ENCODE results near the gene XYLT1. TPM values are rescaled to one million over a fixed set of nuclear protein-coding genes. Genes with fewer than 3 reads are reported as not detected.

Gene XYLT1
- total and polyA plus RNA-seq, 2 of the 13 experiments (the other 11 are each of a cell fraction or from before 2014, with no cell fraction given) = not detected

DNA sequence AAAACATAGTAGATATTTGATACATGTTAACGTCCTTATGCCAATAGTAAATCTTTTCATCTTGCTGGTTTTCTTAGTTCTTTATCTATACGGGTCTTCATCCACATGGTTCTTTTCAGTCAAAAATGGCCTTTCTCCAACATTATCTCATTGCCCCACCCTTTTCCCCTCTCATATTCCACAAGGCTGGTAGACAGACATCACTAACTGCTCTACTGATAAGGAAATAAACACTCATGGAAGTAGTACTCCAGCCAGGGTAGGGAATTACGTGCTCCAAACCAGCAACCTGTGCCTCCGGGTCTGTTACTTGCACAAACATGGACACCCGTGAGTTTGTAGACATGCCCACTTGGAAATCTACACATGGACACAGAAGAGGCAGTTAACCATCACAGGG, 141.4 kb downstream of the XYLT1 start:
- Histone ChIP-seq H3K9ac (ENCODE audit: insufficient read depth, low read depth, low read length) (no peak overlapping the region), H3K4me2 (ENCODE audit: low read depth, low read length) (no peak overlapping the region), H3K9me3 (ENCODE audit: low read length) (no peaks in the 10 kb centered on the region), H4K20me1 (ENCODE audit: insufficient read depth, low read length) (no peaks in the 10 kb centered on the region), H3K4me1 (ENCODE audit: insufficient read depth, low read length) (no peaks in the 10 kb centered on the region), H3K79me2 (ENCODE audit: insufficient read depth, low read length) (no peaks in the 10 kb centered on the region), H3K27ac (ENCODE audit: extremely low read length, insufficient read depth, low read length) (no peak overlapping the region), H3K27me3 (ENCODE audit: control insufficient read depth in 1 of 2, insufficient read depth in 2 of 2, low read length in 2 of 2) (peaks cover 2% of the 10 kb centered on the region in 2 experiments; a peak in 2 of 5 replicates), H3K4me3 (replicated peaks in 1 of 3; ENCODE audit: insufficient read depth in 1 of 3, low read depth in 2 of 3, low read length in 3 of 3) (no peak overlapping the region), H2AFZ (ENCODE audit: low read length) (no peak overlapping the region), H3K36me3 (replicated peaks in 1 of 2; ENCODE audit: control insufficient read depth in 1 of 2, insufficient read depth in 2 of 2, low read length in 2 of 2) (no peaks in the 10 kb centered on the region)
- FAIRE-seq = no peak
- WGBS (ENCODE audit: low lambda C conversion rate) = 5% methylated on average over 5 of the region's 5 CpGs
- POLR2A ChIA-PET = no interaction called here
- BruUV-seq (replicated peaks) = no TSS peak
- intact Hi-C loops (cut with micrococcal nuclease; ENCODE audit: unreplicated experiment) (no loop called here), in situ Hi-C loops (cut with HindIII; ENCODE audit: extremely low pct_ligation_motif_present, low pct_unique_long_range_greater_than_20kb) (no loop called here)
- ATAC-seq = no peak
- CTCF ChIA-PET (ENCODE audit: low intra/inter-chr PET ratio, low total read pairs) = no interaction called here
- DNase-seq (ENCODE audit: low spot score) = no peak
- TF ChIP-seq ZNF383 (CRISPR knock-in tag; IDR thresholded peaks at IDR 0.05; ENCODE audit: borderline replicate concordance) (no peak), ZNF780A (CRISPR knock-in tag; IDR thresholded peaks at IDR 0.05) (no peak), ZBTB34 (CRISPR knock-in tag; IDR thresholded peaks at IDR 0.05) (no peak), ELF4 (CRISPR knock-in tag; IDR thresholded peaks at IDR 0.05; ENCODE audit: borderline replicate concordance) (no peak), ZNF567 (CRISPR knock-in tag; IDR thresholded peaks at IDR 0.05; ENCODE audit: borderline replicate concordance) (no peak), ZNF318 (CRISPR knock-in tag; IDR thresholded peaks at IDR 0.05) (no peak), E2F2 (CRISPR knock-in tag; IDR thresholded peaks at IDR 0.05; ENCODE audit: borderline replicate concordance) (no peak), ZNF136 (CRISPR knock-in tag; IDR thresholded peaks at IDR 0.05; ENCODE audit: low read depth) (no peak), TBX3 (IDR thresholded peaks at IDR 0.05; ENCODE audit: borderline replicate concordance) (no peak), MTF2 (CRISPR knock-in tag; IDR thresholded peaks at IDR 0.05; ENCODE audit: borderline replicate concordance) (no peak), ZBTB1 (CRISPR knock-in tag; IDR thresholded peaks at IDR 0.05; ENCODE audit: borderline replicate concordance) (no peak)
- TF ChIP-seq, protein P1, sequence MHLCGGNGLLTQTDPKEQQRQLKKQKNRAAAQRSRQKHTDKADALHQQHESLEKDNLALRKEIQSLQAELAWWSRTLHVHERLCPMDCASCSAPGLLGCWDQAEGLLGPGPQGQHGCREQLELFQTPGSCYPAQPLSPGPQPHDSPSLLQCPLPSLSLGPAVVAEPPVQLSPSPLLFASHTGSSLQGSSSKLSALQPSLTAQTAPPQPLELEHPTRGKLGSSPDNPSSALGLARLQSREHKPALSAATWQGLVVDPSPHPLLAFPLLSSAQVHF (CRISPR knock-in tag; IDR thresholded peaks at IDR 0.05) = no peak
- TF ChIP-seq, protein P2, sequence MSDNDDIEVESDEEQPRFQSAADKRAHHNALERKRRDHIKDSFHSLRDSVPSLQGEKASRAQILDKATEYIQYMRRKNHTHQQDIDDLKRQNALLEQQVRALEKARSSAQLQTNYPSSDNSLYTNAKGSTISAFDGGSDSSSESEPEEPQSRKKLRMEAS (IDR thresholded peaks at IDR 0.05) = no peak

All from HepG2 (cell line).